ENCODE measurements around the gene SPINK13.
"Not testable (repeated sequence)": the region's sequence is repeated elsewhere in the genome, so short reads cannot be mapped to it uniquely, and the experiment has no call there.

SPINK13 gene

DNA sequence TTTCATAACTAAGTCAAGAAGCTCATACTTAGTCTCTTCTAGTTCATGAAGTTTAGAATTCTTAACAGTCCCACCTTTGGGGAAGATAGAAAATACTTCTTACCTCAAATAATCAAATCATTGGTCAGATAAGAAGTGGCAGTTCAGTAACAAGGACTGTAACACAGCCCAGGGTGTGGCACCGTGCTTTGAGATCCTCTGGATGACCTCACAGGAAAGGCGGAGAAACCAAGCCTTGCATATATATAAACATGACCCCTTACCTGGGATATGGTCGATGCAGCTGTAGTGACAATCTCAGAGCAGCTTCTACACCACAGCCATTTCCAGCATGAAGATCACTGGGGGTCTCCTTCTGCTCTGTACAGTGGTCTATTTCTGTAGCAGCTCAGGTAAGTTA is 43.6 kb downstream of the SPINK13 start, which contains the start of gene SPINK7:
Gene SPINK7 (plus strand): TSS at position 271 of the 400 bp plus-strand sequence. CDS start 61 bp downstream, at position 332.
- no peak for DNase-seq (ENCODE audit: low spot score)

DNA sequence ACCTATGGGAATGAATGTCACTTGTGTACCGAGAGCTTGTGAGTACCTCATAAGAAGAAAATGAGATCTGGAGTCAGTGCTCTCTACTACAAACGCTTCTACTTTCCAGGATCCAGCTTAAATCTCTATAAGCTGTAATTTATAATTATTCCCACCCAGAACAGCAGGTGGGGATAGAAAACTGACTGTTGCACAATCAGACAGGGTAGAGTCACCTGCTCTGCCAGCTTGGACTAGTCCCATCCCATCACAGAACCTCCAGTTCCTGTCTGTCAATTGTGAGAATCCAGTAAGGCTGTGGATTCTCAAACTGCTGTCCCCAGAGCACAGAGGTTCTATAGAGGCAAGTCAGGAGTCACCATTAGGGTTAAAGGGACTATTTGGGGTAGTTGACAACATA is 45.6 kb downstream of the SPINK13 start:
- DNase-seq (ENCODE audit: low spot score): peak; percentile 24

DNA sequence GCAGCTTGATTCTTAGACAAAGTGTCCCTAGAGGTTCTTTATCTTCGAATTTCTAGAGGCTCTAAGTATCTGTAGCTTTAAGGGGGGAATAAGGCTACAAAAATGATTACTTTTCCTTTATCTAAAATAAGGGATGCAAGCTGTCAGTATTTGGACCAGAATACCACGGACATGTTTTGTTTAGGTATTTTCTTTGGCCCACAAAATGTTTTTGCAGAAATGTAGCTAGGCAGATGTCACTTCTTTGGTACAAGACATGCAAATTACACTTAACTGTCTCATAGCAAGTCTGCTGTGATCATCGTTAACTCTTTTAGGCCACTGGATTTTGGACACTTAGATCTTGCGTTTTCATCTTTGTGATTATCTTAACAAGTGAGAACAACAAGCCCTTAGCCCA is 46.1 kb downstream of the SPINK13 start:
- no peak for DNase-seq (ENCODE audit: low spot score)

DNA sequence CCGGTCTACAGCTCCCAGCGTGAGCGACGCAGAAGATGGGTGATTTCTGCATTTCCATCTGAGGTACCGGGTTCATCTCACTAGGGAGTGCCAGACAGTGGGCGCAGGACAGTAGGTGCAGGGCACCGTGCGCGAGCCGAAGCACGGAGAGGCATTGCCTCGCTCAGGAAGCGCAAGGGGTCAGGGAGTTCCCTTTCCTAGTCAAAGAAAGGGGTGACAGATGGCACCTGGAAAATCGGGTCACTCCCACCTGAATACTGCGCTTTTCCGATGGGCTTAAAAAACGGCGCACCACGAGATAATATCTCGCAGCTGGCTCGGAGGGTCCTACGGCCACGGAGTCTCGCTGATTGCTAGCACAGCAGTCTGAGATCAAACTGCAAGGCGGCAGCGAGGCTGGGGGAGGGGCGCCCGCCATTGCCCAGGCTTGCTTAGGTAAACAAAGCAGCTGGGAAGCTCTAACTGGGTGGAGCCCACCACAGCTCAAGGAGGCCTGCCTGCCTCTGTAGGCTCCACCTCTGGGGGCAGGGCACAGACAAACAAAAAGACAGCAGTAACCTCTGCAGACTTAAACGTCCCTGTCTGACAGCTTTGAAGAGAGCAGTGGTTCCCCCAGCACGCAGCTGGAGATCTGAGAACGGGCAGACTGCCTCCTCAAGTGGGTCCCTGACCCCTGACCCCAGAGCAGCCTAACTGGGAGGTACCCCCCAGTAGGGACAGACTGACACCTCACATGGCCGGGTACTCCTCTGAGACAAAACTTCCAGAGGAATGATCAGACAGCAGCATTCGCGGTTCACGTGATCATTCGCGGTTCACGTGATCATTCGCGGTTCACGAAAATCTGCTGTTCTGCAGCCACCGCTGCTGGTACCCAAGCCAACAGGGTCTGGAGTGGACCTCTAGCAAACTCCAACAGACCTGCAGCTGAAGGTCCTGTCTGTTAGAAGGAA is 51.7 kb downstream of the SPINK13 start:
- DNase-seq (ENCODE audit: low spot score): not testable (repeated sequence)

DNA sequence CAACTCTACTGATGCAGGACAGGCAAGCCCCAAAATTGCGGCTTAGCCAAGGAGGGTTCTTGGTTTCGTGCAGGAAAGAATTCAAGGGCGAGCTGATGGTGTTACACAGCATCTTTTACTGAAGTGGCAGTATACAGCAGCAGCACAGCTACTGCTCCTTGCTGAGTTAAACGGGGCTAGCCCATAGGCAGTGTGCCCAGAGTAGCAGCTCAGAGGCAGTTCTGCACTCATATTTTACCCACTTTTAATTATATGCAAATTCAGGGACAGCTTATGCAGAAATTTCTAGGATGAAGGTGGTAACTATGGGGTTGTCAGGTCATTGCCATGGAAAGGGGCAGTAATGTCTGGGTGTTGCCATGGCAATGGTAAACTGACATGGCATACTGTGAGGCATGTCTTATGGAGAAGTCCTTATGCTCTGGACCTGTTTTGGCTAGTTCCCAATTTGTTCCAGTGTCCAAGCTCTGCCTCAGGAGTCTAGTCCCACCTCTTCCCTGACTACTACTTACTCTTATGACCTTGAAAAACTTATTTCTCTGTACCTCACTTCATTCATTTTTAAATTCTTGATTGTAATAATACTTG is 64.8 kb downstream of the SPINK13 start:
- no peak for DNase-seq (ENCODE audit: low spot score)

DNA sequence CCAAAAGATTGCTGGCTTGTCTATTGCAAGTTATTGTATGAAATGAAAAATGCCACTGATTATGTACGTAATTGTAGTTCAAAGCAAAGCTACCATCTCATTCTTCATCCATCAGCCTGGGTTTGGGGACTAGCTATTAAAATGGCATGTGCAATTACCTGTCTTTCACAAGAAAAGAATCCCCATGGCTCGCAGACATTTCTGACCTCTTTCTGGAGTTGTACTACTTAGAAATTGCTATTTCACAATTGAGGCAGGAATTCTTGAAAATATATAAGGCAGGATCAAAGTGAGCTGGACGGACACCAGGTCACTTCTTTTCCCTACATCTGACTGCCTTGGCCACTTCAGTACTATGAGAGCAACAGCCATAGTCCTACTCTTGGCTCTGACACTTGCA is 66.7 kb downstream of the SPINK13 start, which contains the start of gene SPINK9:
Gene SPINK9 (plus strand): TSS at position 301 of the 400 bp plus-strand sequence. CDS start 55 bp downstream, at position 356.
- no peak for DNase-seq (ENCODE audit: low spot score)

All from hematopoietic multipotent progenitor cell treated with erythropoietin and hydrocortisone succinate and interleukin-3 and kit ligand, for 15 days (in vitro differentiated cells).